ENCODE data around the gene CIAO2A.
"Not testable (repeated sequence)": the region's sequence is repeated elsewhere in the genome, so short reads cannot be mapped to it uniquely, and the experiment has no call there.

CIAO2A gene

DNA sequence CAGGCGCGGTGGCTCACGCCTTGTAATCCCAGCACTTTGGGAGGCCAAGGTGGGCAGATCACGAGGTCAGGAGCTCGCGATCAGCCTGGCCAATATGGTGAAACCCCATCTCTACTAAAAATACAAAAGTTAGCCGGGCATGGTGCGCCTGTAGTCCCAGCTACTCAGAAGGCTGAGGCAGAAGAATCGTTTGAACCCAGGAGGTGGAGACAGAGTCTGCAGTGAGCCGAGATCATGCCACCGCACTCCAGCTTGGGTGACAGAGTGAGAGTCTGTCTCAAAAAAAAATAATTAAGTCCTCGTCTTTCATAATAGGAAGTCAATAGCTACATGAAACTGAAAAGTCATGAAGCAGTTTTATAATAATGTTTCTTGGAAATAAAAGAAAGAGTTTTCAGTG, 40.0 kb downstream of the CIAO2A start:
- not testable (repeated sequence) for H3K36me3 ChIP-seq (ENCODE audit: control insufficient read depth in 1 of 2, insufficient read depth in 2 of 2, low read length in 2 of 2); H3K27ac ChIP-seq (ENCODE audit: low read depth, low read length); H3K9me3 ChIP-seq (ENCODE audit: control insufficient read depth in 1 of 2, low read length in 2 of 2); H3K27me3 ChIP-seq (ENCODE audit: control insufficient read depth in 1 of 2, insufficient read depth in 2 of 2, low read length in 2 of 2); H3K4me1 ChIP-seq (ENCODE audit: control insufficient read depth in 1 of 2, insufficient read depth in 2 of 2, low read length in 2 of 2); H3K9ac ChIP-seq (ENCODE audit: low read depth in 1 of 2, low read length in 2 of 2); H3K4me3 ChIP-seq (ENCODE audit: low read depth in 1 of 2, low read length in 2 of 2)

GRCh38 chr15:64052925-64053491, 40.6 kb downstream of the CIAO2A start:
- no peaks in the 10 kb centered on the region for H3K36me3 ChIP-seq (ENCODE audit: control insufficient read depth in 1 of 2, insufficient read depth in 2 of 2, low read length in 2 of 2)
- H3K9me3 ChIP-seq (ENCODE audit: control insufficient read depth in 1 of 2, low read length in 2 of 2), result no peaks in the 10 kb centered on the region
- no peak overlapping the region for H3K9ac ChIP-seq (ENCODE audit: low read depth in 1 of 2, low read length in 2 of 2)
- no peak overlapping the region for H3K4me3 ChIP-seq (ENCODE audit: low read depth in 1 of 2, low read length in 2 of 2)
- no peaks in the 10 kb centered on the region for H3K4me1 ChIP-seq (ENCODE audit: control insufficient read depth in 1 of 2, insufficient read depth in 2 of 2, low read length in 2 of 2)
- no peak overlapping the region for H3K27ac ChIP-seq (ENCODE audit: low read depth, low read length)
- no peaks in the 10 kb centered on the region for H3K27me3 ChIP-seq (ENCODE audit: control insufficient read depth in 1 of 2, insufficient read depth in 2 of 2, low read length in 2 of 2)

DNA sequence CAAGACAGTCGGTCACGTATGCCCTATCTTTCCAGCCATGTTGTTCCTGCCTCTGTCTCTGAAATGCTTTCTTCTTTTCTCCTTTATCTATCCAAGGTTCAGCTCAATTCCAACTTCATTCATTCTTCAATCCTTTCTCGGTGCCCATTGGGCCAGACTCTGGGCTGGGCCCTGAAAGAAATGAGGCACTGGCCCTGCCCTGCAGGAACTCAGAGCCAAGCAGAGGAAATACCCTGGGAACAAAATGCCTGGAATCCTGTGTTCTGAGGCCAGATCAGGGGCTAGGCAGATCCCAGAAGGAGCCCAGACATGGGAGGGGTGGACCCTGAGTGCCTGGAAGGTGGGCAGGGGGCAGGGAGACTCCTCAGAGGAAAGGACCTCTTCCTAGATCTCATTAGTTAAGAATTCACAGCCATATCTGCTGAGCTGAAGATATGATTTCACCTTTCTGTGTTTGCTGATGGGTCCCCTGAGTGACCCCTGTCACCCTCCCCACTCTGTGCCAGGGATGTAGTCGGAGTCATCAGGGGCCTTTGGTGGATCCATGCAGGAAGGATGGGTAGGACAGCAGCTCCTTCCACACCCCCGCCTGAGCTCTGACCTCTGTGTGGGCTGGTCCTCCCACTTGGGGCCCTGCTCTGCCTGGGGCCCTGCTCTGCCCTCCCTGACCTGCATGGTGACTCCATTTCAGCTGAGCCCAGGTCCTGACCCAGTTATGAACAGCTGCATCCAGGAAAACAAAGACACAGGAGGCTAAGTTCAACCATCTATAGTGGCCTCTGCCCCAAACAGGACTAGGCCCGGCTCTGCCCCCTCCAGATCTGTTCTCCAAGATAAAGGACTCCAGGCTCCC, 42.0 kb downstream of the CIAO2A start:
- no peaks in the 10 kb centered on the region for H3K27me3 ChIP-seq (ENCODE audit: control insufficient read depth in 1 of 2, insufficient read depth in 2 of 2, low read length in 2 of 2)
- H3K9ac ChIP-seq (ENCODE audit: low read depth in 1 of 2, low read length in 2 of 2), result no peak overlapping the region
- peaks cover 7% of the 10 kb centered on the region in 2 donors for H3K4me1 ChIP-seq (ENCODE audit: control insufficient read depth in 1 of 2, insufficient read depth in 2 of 2, low read length in 2 of 2)
- H3K9me3 ChIP-seq (ENCODE audit: control insufficient read depth in 1 of 2, low read length in 2 of 2), result no peaks in the 10 kb centered on the region
- H3K4me3 ChIP-seq (ENCODE audit: low read depth in 1 of 2, low read length in 2 of 2), result no peak overlapping the region
- H3K27ac ChIP-seq (ENCODE audit: low read depth, low read length), result no peak overlapping the region
- no peaks in the 10 kb centered on the region for H3K36me3 ChIP-seq (ENCODE audit: control insufficient read depth in 1 of 2, insufficient read depth in 2 of 2, low read length in 2 of 2)

DNA sequence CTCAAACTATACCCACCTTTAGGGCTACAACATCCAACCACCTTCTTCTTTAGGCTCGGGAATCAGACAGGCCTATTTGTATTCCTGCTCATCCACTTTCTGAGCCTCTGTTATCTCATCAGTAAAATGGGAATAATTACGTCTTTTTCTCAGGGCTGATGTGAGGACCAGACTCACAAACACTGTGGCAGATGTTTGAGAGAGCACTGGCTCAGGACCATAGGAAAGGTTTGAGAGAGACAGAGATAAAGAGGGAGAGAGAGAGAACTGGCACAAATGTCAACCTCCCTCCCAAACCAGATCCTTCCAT, 42.6 kb downstream of the CIAO2A start:
- H3K4me1 ChIP-seq (ENCODE audit: control insufficient read depth in 1 of 2, insufficient read depth in 2 of 2, low read length in 2 of 2), result peaks cover 8 to 9% of the 10 kb centered on the region in 2 donors
- H3K27me3 ChIP-seq (ENCODE audit: control insufficient read depth in 1 of 2, insufficient read depth in 2 of 2, low read length in 2 of 2), result no peaks in the 10 kb centered on the region
- H3K36me3 ChIP-seq (ENCODE audit: control insufficient read depth in 1 of 2, insufficient read depth in 2 of 2, low read length in 2 of 2), result no peaks in the 10 kb centered on the region

DNA sequence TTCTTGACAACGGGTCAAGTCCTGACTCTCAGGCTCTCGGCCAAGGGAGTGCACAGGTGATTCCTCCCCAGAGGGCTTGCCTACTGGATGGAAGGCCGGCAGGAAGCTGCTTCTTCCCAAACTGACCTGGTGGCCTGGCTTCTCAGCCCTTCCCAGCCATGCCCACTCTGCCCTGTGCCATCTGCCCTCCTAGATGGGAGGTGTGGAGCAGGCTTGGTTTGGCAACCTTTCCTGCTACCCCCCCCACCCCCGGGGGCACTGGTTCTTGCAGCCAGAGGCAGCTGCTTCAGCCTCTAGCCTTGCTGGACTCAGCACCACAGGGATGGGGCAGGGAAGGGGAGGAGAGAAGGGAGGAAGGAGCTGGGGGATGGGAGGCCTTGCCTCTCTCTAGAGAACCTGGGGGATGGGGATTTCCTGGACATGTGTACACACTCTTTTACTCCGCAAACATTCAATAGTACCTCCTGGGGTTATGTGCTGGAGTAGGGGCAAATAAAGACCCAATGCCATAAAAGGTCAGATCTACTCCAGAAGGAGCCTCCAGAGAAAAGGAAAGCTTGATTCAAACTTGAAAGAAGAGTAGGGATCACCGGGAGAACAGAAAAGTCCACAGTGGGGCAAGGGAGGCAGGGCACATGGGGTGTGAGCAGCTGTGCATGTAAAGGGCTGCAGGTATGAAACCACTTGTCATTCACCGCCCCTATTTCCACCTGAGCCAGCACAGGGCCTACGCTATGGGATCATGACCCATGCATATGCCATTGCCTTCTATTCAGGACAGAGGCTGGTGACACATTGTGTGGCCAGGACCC, 43.2 kb downstream of the CIAO2A start:
- no peak overlapping the region for H3K9ac ChIP-seq (ENCODE audit: low read depth in 1 of 2, low read length in 2 of 2)
- no peaks in the 10 kb centered on the region for H3K27me3 ChIP-seq (ENCODE audit: control insufficient read depth in 1 of 2, insufficient read depth in 2 of 2, low read length in 2 of 2)
- no peaks in the 10 kb centered on the region for H3K36me3 ChIP-seq (ENCODE audit: control insufficient read depth in 1 of 2, insufficient read depth in 2 of 2, low read length in 2 of 2)
- H3K27ac ChIP-seq (ENCODE audit: low read depth, low read length), result no peak overlapping the region
- H3K4me3 ChIP-seq (ENCODE audit: low read depth in 1 of 2, low read length in 2 of 2), result no peak overlapping the region
- H3K9me3 ChIP-seq (ENCODE audit: control insufficient read depth in 1 of 2, low read length in 2 of 2), result no peaks in the 10 kb centered on the region
- peaks cover 9 to 11% of the 10 kb centered on the region in 2 donors for H3K4me1 ChIP-seq (ENCODE audit: control insufficient read depth in 1 of 2, insufficient read depth in 2 of 2, low read length in 2 of 2)

More for the DNA sequence above, 42.6 kb downstream of the CIAO2A start:
- no peaks in the 10 kb centered on the region for H3K9me3 ChIP-seq (ENCODE audit: control insufficient read depth in 1 of 2, low read length in 2 of 2)
- H3K4me3 ChIP-seq (ENCODE audit: low read depth in 1 of 2, low read length in 2 of 2), result no peak overlapping the region
- no peak overlapping the region for H3K9ac ChIP-seq (ENCODE audit: low read depth in 1 of 2, low read length in 2 of 2)
- no peak overlapping the region for H3K27ac ChIP-seq (ENCODE audit: low read depth, low read length)

GRCh38 chr15:64048781-64049460, 44.7 kb downstream of the CIAO2A start:
- Histone ChIP-seq H3K4me1 (ENCODE audit: control insufficient read depth in 1 of 2, insufficient read depth in 2 of 2, low read length in 2 of 2) (peaks cover 21 to 24% of the 10 kb centered on the region in 2 donors), H3K4me3 (ENCODE audit: low read depth in 1 of 2, low read length in 2 of 2) (no peak overlapping the region), H3K27ac (ENCODE audit: low read depth, low read length) (no peak overlapping the region), H3K27me3 (ENCODE audit: control insufficient read depth in 1 of 2, insufficient read depth in 2 of 2, low read length in 2 of 2) (no peaks in the 10 kb centered on the region), H3K36me3 (ENCODE audit: control insufficient read depth in 1 of 2, insufficient read depth in 2 of 2, low read length in 2 of 2) (no peaks in the 10 kb centered on the region), H3K9me3 (ENCODE audit: control insufficient read depth in 1 of 2, low read length in 2 of 2) (no peaks in the 10 kb centered on the region), H3K9ac (ENCODE audit: low read depth in 1 of 2, low read length in 2 of 2) (no peak overlapping the region)

DNA sequence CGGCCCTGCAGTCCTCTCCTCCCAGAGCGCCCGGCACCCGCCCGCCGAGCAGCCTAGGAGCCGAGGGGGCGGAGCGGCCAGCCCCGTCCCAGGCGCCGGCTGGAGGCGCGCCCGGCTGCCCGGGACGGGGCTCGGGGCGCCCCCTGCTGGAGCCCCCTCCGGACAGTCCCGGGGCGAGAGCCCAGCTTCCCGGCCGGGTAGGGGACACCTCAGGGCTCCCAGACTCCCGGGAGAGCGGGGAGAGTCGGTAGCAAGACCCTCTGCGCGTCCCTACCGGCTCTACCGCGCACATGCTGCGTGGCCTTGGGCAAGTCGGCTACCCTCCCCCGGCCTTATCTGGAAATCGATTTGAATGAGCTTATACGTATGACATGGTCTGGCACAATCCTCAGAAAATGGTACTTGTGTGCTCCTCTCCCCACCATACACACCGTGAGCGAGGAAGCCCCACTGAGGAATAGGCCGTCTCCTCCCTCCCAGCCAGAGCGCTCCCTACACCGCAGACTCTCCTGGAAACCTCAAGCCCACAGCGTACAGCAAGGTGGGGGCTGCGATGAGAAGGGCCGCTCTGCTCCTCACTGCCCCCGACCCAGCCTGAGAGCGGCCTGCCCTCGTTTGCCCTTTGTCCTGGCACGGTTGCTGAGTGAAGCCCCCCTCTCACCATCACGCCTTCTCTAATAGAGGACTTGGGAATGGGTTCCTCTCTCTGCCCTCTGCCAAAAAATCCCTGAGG, 47.1 kb downstream of the CIAO2A start, which contains the start of gene DAPK2:
Gene DAPK2 (minus strand): TSS at position 65 of the 733 bp plus-strand sequence. CDS start 6,224 bp downstream, outside the sequence.
- Histone ChIP-seq H3K27me3 (ENCODE audit: control insufficient read depth in 1 of 2, insufficient read depth in 2 of 2, low read length in 2 of 2) (no peaks in the 10 kb centered on the region), H3K4me3 (ENCODE audit: low read depth in 1 of 2, low read length in 2 of 2) (peak within 1 kb of the TSS; percentile 80 to 82), H3K9me3 (ENCODE audit: control insufficient read depth in 1 of 2, low read length in 2 of 2) (no peaks in the 10 kb centered on the region), H3K27ac (ENCODE audit: low read depth, low read length) (peak within 1 kb of the TSS; percentile 23), H3K9ac (ENCODE audit: low read depth in 1 of 2, low read length in 2 of 2) (peak within 1 kb of the TSS; percentile 68 to 79), H3K4me1 (ENCODE audit: control insufficient read depth in 1 of 2, insufficient read depth in 2 of 2, low read length in 2 of 2) (peaks cover 21 to 24% of the 10 kb centered on the region in 2 donors), H3K36me3 (ENCODE audit: control insufficient read depth in 1 of 2, insufficient read depth in 2 of 2, low read length in 2 of 2) (no peaks in the 10 kb centered on the region)

GRCh38 chr15:64045774-64046420, 47.7 kb downstream of the CIAO2A start:
- Histone ChIP-seq H3K9ac (ENCODE audit: low read depth in 1 of 2, low read length in 2 of 2) (peak overlapping the region; percentile 65 to 68), H3K36me3 (ENCODE audit: control insufficient read depth in 1 of 2, insufficient read depth in 2 of 2, low read length in 2 of 2) (no peaks in the 10 kb centered on the region), H3K27ac (ENCODE audit: low read depth, low read length) (peak overlapping the region; percentile 23), H3K4me3 (ENCODE audit: low read depth in 1 of 2, low read length in 2 of 2) (peak overlapping the region; percentile 80 to 82), H3K27me3 (ENCODE audit: control insufficient read depth in 1 of 2, insufficient read depth in 2 of 2, low read length in 2 of 2) (no peaks in the 10 kb centered on the region), H3K4me1 (ENCODE audit: control insufficient read depth in 1 of 2, insufficient read depth in 2 of 2, low read length in 2 of 2) (peaks cover 21 to 24% of the 10 kb centered on the region in 2 donors), H3K9me3 (ENCODE audit: control insufficient read depth in 1 of 2, low read length in 2 of 2) (no peaks in the 10 kb centered on the region)

GRCh38 chr15:64045101-64045435, 48.6 kb downstream of the CIAO2A start:
- no peaks in the 10 kb centered on the region for H3K9me3 ChIP-seq (ENCODE audit: control insufficient read depth in 1 of 2, low read length in 2 of 2)
- H3K9ac ChIP-seq (ENCODE audit: low read depth in 1 of 2, low read length in 2 of 2), result peak overlapping the region; percentile 65 to 68
- H3K27me3 ChIP-seq (ENCODE audit: control insufficient read depth in 1 of 2, insufficient read depth in 2 of 2, low read length in 2 of 2), result no peaks in the 10 kb centered on the region
- peaks cover 21 to 24% of the 10 kb centered on the region in 2 donors for H3K4me1 ChIP-seq (ENCODE audit: control insufficient read depth in 1 of 2, insufficient read depth in 2 of 2, low read length in 2 of 2)
- peaks cover 0 to 2% of the 10 kb centered on the region in 2 donors for H3K36me3 ChIP-seq (ENCODE audit: control insufficient read depth in 1 of 2, insufficient read depth in 2 of 2, low read length in 2 of 2)
- H3K27ac ChIP-seq (ENCODE audit: low read depth, low read length), result no peak overlapping the region
- peak overlapping the region; percentile 80 to 82 for H3K4me3 ChIP-seq (ENCODE audit: low read depth in 1 of 2, low read length in 2 of 2)

All from duodenal mucosa (tissue), 2 donors.